Measurements from ENCODE around the gene ITFG2. TPM values are rescaled to one million over a fixed set of nuclear protein-coding genes. Genes with fewer than 3 reads are reported as not detected.

The ITFG2 gene
- total and polyA plus RNA-seq, 2 of the 13 experiments (the other 11 are each of a cell fraction or from before 2014, with no cell fraction given) = 14.8 to 15.5 TPM

DNA sequence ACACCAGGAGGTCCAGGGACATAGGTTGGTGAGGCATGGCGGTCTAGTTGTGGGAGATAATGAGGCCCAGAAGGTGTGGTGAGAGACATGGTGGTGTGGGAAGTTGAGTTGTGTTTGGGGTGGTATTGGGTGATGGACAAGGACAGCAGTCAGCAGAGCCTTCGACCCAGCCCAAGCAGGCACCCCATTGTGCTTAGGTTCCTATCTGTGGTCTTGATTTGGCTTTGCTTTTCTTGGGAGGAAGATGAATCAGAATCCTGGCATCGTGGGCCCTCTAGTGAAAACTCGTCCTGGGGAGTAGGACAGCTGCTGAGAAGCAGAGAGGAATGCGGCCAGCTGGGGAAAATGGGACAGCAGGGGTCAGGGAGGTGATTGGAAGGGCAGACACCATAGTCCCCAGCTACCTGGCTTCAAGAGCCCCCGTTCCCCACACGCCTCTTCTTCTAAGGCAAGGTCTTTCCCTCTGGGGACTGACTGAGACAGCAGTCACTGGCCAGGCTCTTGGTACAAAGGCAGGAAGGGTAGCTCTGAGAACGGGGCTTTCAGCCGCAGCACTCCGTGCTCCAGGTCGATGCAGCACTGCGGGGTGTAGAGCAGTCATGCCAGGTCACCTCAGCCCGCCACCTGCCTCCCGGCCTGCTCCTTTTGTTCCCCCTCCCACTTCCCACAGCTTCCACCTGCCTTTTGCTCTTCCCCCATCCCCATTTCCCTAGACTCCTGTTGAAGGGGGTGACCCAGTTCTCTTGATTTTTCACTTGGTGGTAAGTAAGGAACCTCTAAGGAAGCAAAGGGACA is 14.4 kb downstream of the ITFG2 start (continued):
- TF ChIP-seq, protein P1, sequence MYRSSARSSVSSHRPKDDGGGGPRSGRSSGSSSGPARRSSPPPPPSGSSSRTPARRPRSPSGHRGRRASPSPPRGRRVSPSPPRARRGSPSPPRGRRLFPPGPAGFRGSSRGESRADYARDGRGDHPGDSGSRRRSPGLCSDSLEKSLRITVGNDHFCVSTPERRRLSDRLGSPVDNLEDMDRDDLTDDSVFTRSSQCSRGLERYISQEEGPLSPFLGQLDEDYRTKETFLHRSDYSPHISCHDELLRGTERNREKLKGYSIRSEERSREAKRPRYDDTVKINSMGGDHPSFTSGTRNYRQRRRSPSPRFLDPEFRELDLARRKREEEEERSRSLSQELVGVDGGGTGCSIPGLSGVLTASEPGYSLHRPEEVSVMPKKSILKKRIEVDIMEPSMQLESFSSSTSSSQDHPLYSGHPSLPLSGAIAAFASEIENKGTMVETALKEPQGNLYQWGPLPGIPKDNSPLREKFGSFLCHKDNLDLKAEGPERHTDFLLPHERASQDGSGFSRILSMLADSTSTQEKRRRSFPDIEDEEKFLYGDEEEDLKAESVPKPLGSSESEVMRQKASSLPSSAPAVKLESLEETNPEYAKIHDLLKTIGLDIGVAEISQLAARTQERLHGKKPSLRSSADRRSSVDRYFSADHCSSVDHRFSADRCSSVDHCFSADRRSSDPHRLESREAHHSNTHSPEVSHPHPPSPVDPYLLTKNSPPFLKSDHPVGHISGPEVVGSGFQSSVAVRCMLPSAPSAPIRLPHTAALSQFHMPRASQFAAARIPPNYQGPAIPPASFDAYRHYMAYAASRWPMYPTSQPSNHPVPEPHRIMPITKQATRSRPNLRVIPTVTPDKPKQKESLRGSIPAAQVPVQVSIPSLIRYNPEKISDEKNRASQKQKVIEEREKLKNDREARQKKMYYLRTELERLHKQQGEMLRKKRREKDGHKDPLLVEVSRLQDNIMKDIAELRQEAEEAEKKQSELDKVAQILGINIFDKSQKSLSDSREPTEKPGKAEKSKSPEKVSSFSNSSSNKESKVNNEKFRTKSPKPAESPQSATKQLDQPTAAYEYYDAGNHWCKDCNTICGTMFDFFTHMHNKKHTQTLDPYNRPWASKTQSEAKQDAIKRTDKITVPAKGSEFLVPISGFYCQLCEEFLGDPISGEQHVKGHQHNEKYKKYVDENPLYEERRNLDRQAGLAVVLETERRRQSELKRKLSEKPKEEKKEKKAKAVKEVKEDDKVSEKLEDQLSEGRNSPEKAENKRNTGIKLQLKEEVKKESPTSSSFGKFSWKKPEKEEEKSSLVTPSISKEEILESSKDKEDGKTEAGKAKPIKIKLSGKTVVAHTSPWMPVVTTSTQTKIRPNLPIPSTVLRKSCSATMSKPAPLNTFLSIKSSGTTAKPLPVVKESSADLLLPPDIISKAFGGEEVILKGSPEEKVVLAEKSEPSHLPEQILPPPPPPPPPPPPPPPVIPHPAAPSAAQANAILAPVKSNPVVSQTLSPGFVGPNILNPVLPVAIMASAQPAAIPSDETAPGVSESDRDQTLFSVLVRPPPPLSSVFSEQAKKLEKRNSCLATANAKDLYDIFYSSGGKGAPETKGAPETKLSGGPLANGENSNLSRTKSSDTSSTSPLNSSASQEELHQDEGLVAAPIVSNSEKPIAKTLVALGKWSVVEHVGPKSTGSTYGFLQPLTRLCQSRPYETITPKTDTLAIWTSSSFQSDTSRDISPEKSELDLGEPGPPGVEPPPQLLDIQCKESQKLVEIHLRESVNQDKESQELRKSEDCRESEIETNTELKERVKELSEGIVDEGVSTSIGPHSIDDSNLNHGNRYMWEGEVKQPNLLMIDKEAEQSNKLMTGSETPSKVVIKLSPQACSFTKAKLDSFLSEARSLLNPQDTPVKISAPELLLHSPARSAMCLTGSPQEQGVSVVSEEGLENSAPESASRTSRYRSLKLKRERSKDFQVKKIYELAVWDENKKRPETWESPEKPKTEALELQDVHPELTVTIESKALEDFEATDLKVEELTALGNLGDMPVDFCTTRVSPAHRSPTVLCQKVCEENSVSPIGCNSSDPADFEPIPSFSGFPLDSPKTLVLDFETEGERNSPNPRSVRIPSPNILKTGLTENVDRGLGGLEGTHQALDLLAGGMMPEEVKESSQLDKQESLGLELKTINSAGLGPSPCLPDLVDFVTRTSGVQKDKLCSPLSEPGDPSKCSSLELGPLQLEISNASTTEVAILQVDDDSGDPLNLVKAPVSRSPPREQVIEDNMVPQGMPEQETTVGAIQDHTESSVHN (CRISPR knock-in tag; IDR thresholded peaks at IDR 0.05) = no peak
- no peak for TF ChIP-seq JARID2 (CRISPR knock-in tag; IDR thresholded peaks at IDR 0.05; ENCODE audit: insufficient replicate concordance)
- TF ChIP-seq ZNF713 (CRISPR knock-in tag; IDR thresholded peaks at IDR 0.05) = no peak
- no peak for TF ChIP-seq POLR2AphosphoS5 (IDR thresholded peaks at IDR 0.05; ENCODE audit: low read depth, low read length)
